GM23338 (cell line): ENCODE measurements around the gene CRADD. TPM values are rescaled to one million over a fixed set of nuclear protein-coding genes. Genes with fewer than 3 reads are reported as not detected.

ENCODE experiments used
- ATAC-seq: fragments of 200-7000 bp; cut with Tn5 transposase; 3 replicates; pipeline ENCODE4 v1.9.1; 2020
- DNase-seq: peaks from one replicate; pipeline ENCODE4 v3.0.0-alpha.2; 2015; ENCODE audit warnings: low spot score
- H2AFZ ChIP-seq: fragments of 200-600 bp; sonication (generic); 2 replicates; pipeline ENCODE4 v1.8.0; 2016; ENCODE audit warnings: antibody characterized with exemption, mild to moderate bottlenecking, moderate library complexity
- H3F3A ChIP-seq: fragments of 200-600 bp; sonication (generic); replicated peaks from 2 replicates; pipeline ENCODE4 v1.8.0; 2017; ENCODE audit warnings: antibody characterized with exemption, mixed run types, low read depth
- H3K27ac ChIP-seq: fragments of 200-600 bp; sonication (generic); 2 replicates; pipeline ENCODE4 v1.6.1; 2016; ENCODE audit warnings: low read depth
- H3K27me3 ChIP-seq: fragments of 200-600 bp; sonication (generic); 2 replicates; pipeline ENCODE4 v1.8.0; 2016; ENCODE audit warnings: mild to moderate bottlenecking, mixed run types, moderate library complexity; ENCODE audit not compliant: insufficient read depth
- H3K36me3 ChIP-seq: fragments of 200-600 bp; sonication (generic); 2 replicates; pipeline ENCODE4 v1.8.0; 2016; ENCODE audit warnings: mild to moderate bottlenecking; ENCODE audit not compliant: insufficient read depth
- H3K4me1 ChIP-seq: fragments of 200-600 bp; sonication (generic); 2 replicates; pipeline ENCODE4 v1.8.0; 2016; ENCODE audit warnings: mild to moderate bottlenecking, moderate library complexity; ENCODE audit not compliant: insufficient read depth
- H3K4me2 ChIP-seq: fragments of 200-600 bp; sonication (generic); 2 replicates; pipeline ENCODE4 v1.7.1; 2017; ENCODE audit warnings: mixed run types
- H3K4me3 ChIP-seq: fragments of 200-600 bp; sonication (generic); 2 replicates; pipeline ENCODE4 v1.6.1; 2016; ENCODE audit warnings: mixed run types
- H3K79me2 ChIP-seq: fragments of 200-600 bp; sonication (generic); replicated peaks from 2 replicates; pipeline ENCODE4 v1.8.0; 2017; ENCODE audit warnings: mild to moderate bottlenecking; ENCODE audit not compliant: insufficient read depth
- H3K9me2 ChIP-seq: fragments of 200-600 bp; sonication (generic); 2 replicates; pipeline ENCODE4 v1.8.0; 2017; ENCODE audit not compliant: insufficient read depth
- H4K20me1 ChIP-seq: fragments of 200-600 bp; sonication (generic); replicated peaks from 2 replicates; pipeline ENCODE4 v1.8.0; 2017; ENCODE audit warnings: mild to moderate bottlenecking; ENCODE audit not compliant: insufficient read depth
- H3K27ac Mint-ChIP-seq: 2 replicates; pipeline ENCODE4 v1.8.0; 2020; ENCODE audit warnings: inconsistent platforms, mild to moderate bottlenecking, moderate library complexity, mixed read lengths
- H3K27me3 Mint-ChIP-seq: 3 replicates; pipeline ENCODE4 v1.8.0; 2022; ENCODE audit warnings: low read depth, mild to moderate bottlenecking, moderate library complexity, mixed read lengths, inconsistent platforms; ENCODE audit not compliant: insufficient read depth, poor library complexity
- H3K36me3 Mint-ChIP-seq: 3 replicates; pipeline ENCODE4 v1.8.0; 2021; ENCODE audit warnings: low read depth, mild to moderate bottlenecking, inconsistent platforms, moderate library complexity, mixed read lengths
- H3K4me1 Mint-ChIP-seq: 3 replicates; pipeline ENCODE4 v1.8.0; 2020; ENCODE audit warnings: mild to moderate bottlenecking, inconsistent platforms, mixed read lengths
- H3K4me3 Mint-ChIP-seq: 3 replicates; pipeline ENCODE4 v1.8.0; 2021; ENCODE audit warnings: moderate library complexity, mild to moderate bottlenecking, inconsistent platforms, mixed read lengths
- H3K9me3 Mint-ChIP-seq: 3 replicates; pipeline ENCODE4 v1.8.0; 2020; ENCODE audit warnings: moderate library complexity, mild to moderate bottlenecking, inconsistent platforms, mixed read lengths
- CREB1 ChIP-seq: fragments of 250-450 bp; sonication (Bioruptor Pico); IDR thresholded peaks from 2 replicates; pipeline ENCODE4 v1.5.0; 2020; ENCODE audit warnings: low read depth, mild to moderate bottlenecking, moderate library complexity
- EZH2 ChIP-seq: fragments of 200-600 bp; sonication (generic); IDR thresholded peaks from one replicate; pipeline ENCODE4 v1.8.0; 2017; ENCODE audit warnings: antibody characterized with exemption, mild to moderate bottlenecking, low read depth; ENCODE audit not compliant: unreplicated experiment
- EZH2phosphoT487 ChIP-seq: fragments of 200-600 bp; sonication (generic); IDR thresholded peaks from one replicate; pipeline ENCODE4 v1.8.1; 2018; ENCODE audit warnings: antibody characterized with exemption; ENCODE audit not compliant: unreplicated experiment
- JUNB ChIP-seq: IDR thresholded peaks from one replicate; pipeline ENCODE4 v1.6.1; 2016; ENCODE audit warnings: antibody characterized with exemption; ENCODE audit not compliant: unreplicated experiment
- STAT1 ChIP-seq: IDR thresholded peaks from one replicate; pipeline ENCODE4 v1.6.1; 2016; ENCODE audit warnings: antibody characterized with exemption; ENCODE audit not compliant: unreplicated experiment
- ZNF331 ChIP-seq: fragments of 250-450 bp; sonication (Bioruptor Pico); IDR thresholded peaks from 2 replicates; pipeline ENCODE4 v1.5.0; 2020; ENCODE audit warnings: low read depth, mild to moderate bottlenecking, moderate library complexity
- ZNF462 ChIP-seq: fragments of 250-450 bp; sonication (Bioruptor Pico); IDR thresholded peaks from 2 replicates; pipeline ENCODE4 v1.5.0; 2020; ENCODE audit warnings: mild to moderate bottlenecking, moderate library complexity
- polyA plus RNA-seq: library from polyadenylated mRNA; unstranded; fragments of >200 nt; fragmentation: Nextera tagmentation; extraction: Ambion mirVana; gene quantifications from 2 replicates; pipeline ENCODE4 v1.2.1, GENCODE V29; 2016
- total RNA-seq: library from RNA; depleted of rRNA; stranded (reverse); fragments of >200 nt; shearing (Covaris generic); gene quantifications from 2 replicates; pipeline ENCODE4 v1.2.3, GENCODE V29; 2014
- TF ChIP-seq, protein P1 (sequence below): IDR thresholded peaks from one replicate; pipeline ENCODE4 v1.6.1; 2018; ENCODE audit warnings: antibody characterized with exemption; ENCODE audit not compliant: unreplicated experiment
- TF ChIP-seq, protein P2 (sequence below), 2 experiments: fragments of 200-600 bp in 1 of 2; sonication (generic) in 1 of 2; conservative IDR thresholded peaks; 2 replicates each; pipeline versions ENCODE4 v1.5.1 to v1.6.1; 2016 to 2017; ENCODE audit warnings: antibody characterized with exemption in 2 of 2, low read depth in 2 of 2, mild to moderate bottlenecking in 2 of 2, moderate library complexity in 1 of 2

CRADD gene
- total and polyA plus RNA-seq, 2 experiments from 2014 or later: 6.3 to 27.9 TPM

- Histone ChIP-seq H3K4me1 (peaks cover 21% of the 10 kb centered on the region), H3K4me2 (no peak overlapping the region), H3K27ac (no peak overlapping the region), H2AFZ (no peak overlapping the region), H3F3A (no peaks in the 10 kb centered on the region), H3K79me2 (no peaks in the 10 kb centered on the region), H3K27me3 (no peaks in the 10 kb centered on the region), H3K36me3 (no peaks in the 10 kb centered on the region), H3K4me3 (no peak overlapping the region), H4K20me1 (no peaks in the 10 kb centered on the region), H3K9me2 (no peaks in the 10 kb centered on the region)
- DNase-seq (no peak), ATAC-seq (no peak)
- Mint-ChIP-seq H3K4me3 (no peak overlapping the region), H3K36me3 (no peaks in the 10 kb centered on the region; the same call in 2 of the 3 replicates), H3K9me3 (no peaks in the 10 kb centered on the region), H3K27me3 (peaks cover 2% of the 10 kb centered on the region), H3K4me1 (peaks cover 15% of the 10 kb centered on the region), H3K27ac (no peak overlapping the region)
- no peak for TF ChIP-seq EZH2phosphoT487
- TF ChIP-seq JUNB: no peak
These were observed 118.2 kb downstream of the CRADD start for GRCh38 chr12:93795352-93795751.

- Mint-ChIP-seq H3K4me1 (peaks cover 13% of the 10 kb centered on the region), H3K27ac (no peak overlapping the region), H3K4me3 (no peak overlapping the region), H3K27me3 (peaks cover 2% of the 10 kb centered on the region), H3K9me3 (no peaks in the 10 kb centered on the region), H3K36me3 (no peaks in the 10 kb centered on the region; the same call in 2 of the 3 replicates)
- H3K4me3 ChIP-seq: no peak overlapping the region
- ATAC-seq (no peak), DNase-seq (no peak)
- H3K27ac ChIP-seq: no peak overlapping the region
- no peak overlapping the region for H3K4me2 ChIP-seq
- no peaks in the 10 kb centered on the region for H3K9me2 ChIP-seq
- no peaks in the 10 kb centered on the region for H4K20me1 ChIP-seq
- peaks cover 14% of the 10 kb centered on the region for H3K4me1 ChIP-seq
- H3K27me3 ChIP-seq: no peaks in the 10 kb centered on the region
- no peaks in the 10 kb centered on the region for H3K36me3 ChIP-seq
- no peaks in the 10 kb centered on the region for H3F3A ChIP-seq
- H3K79me2 ChIP-seq: no peaks in the 10 kb centered on the region
- H2AFZ ChIP-seq: no peak overlapping the region
- TF ChIP-seq, protein P1, sequence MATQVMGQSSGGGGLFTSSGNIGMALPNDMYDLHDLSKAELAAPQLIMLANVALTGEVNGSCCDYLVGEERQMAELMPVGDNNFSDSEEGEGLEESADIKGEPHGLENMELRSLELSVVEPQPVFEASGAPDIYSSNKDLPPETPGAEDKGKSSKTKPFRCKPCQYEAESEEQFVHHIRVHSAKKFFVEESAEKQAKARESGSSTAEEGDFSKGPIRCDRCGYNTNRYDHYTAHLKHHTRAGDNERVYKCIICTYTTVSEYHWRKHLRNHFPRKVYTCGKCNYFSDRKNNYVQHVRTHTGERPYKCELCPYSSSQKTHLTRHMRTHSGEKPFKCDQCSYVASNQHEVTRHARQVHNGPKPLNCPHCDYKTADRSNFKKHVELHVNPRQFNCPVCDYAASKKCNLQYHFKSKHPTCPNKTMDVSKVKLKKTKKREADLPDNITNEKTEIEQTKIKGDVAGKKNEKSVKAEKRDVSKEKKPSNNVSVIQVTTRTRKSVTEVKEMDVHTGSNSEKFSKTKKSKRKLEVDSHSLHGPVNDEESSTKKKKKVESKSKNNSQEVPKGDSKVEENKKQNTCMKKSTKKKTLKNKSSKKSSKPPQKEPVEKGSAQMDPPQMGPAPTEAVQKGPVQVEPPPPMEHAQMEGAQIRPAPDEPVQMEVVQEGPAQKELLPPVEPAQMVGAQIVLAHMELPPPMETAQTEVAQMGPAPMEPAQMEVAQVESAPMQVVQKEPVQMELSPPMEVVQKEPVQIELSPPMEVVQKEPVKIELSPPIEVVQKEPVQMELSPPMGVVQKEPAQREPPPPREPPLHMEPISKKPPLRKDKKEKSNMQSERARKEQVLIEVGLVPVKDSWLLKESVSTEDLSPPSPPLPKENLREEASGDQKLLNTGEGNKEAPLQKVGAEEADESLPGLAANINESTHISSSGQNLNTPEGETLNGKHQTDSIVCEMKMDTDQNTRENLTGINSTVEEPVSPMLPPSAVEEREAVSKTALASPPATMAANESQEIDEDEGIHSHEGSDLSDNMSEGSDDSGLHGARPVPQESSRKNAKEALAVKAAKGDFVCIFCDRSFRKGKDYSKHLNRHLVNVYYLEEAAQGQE: no peak
- no peak for TF ChIP-seq ZNF462 (CRISPR knock-in tag)
- no peak for TF ChIP-seq ZNF331 (CRISPR knock-in tag)
- TF ChIP-seq EZH2phosphoT487: no peak
- no peak for TF ChIP-seq CREB1 (CRISPR knock-in tag)
- TF ChIP-seq STAT1: no peak
- TF ChIP-seq EZH2: no peak
- TF ChIP-seq, protein P2, sequence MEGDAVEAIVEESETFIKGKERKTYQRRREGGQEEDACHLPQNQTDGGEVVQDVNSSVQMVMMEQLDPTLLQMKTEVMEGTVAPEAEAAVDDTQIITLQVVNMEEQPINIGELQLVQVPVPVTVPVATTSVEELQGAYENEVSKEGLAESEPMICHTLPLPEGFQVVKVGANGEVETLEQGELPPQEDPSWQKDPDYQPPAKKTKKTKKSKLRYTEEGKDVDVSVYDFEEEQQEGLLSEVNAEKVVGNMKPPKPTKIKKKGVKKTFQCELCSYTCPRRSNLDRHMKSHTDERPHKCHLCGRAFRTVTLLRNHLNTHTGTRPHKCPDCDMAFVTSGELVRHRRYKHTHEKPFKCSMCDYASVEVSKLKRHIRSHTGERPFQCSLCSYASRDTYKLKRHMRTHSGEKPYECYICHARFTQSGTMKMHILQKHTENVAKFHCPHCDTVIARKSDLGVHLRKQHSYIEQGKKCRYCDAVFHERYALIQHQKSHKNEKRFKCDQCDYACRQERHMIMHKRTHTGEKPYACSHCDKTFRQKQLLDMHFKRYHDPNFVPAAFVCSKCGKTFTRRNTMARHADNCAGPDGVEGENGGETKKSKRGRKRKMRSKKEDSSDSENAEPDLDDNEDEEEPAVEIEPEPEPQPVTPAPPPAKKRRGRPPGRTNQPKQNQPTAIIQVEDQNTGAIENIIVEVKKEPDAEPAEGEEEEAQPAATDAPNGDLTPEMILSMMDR (conservative IDR thresholded peaks at IDR 0.05; ENCODE audit: low read depth in 2 of 2): no peak
These were observed 119.6 kb downstream of the CRADD start for GRCh38 chr12:93796729-93797128.
